MM.1S (cell line): ENCODE data around the gene SSBP3.

ENCODE experiments used
- DNase-seq: peaks from one replicate; pipeline ENCODE4 v3.0.0-alpha.2; 2015
- H2AFZ ChIP-seq: fragments of 300-600 bp; sonication (generic); 2 replicates; pipeline ENCODE4 v1.6.0; 2016; ENCODE audit warnings: antibody characterized with exemption, low read length
- H3F3A ChIP-seq: fragments of 300-600 bp; sonication (generic); 2 replicates; pipeline ENCODE4 v1.6.1; 2016; ENCODE audit warnings: mild to moderate bottlenecking, antibody characterized with exemption, low read length, moderate library complexity, mixed read lengths; ENCODE audit not compliant: insufficient read depth
- H3K27ac ChIP-seq: fragments of 300-600 bp; sonication (generic); 2 replicates; pipeline ENCODE4 v1.5.1; 2016; ENCODE audit warnings: mild to moderate bottlenecking, low read length
- H3K27me3 ChIP-seq: fragments of 300-600 bp; sonication (generic); replicated peaks from 2 replicates; pipeline ENCODE4 v1.6.0; 2016; ENCODE audit warnings: low read length; ENCODE audit not compliant: insufficient read depth
- H3K36me3 ChIP-seq: fragments of 300-600 bp; sonication (generic); replicated peaks from 2 replicates; pipeline ENCODE4 v1.6.1; 2016; ENCODE audit warnings: mild to moderate bottlenecking, low read length, mixed read lengths; ENCODE audit not compliant: insufficient read depth
- H3K4me1 ChIP-seq: fragments of 300-600 bp; sonication (generic); 2 replicates; pipeline ENCODE4 v1.6.1; 2016; ENCODE audit warnings: low read length, mixed read lengths
- H3K4me2 ChIP-seq: fragments of 300-600 bp; sonication (generic); 2 replicates; pipeline ENCODE4 v1.6.0; 2016; ENCODE audit warnings: low read depth, low read length
- H3K4me3 ChIP-seq: fragments of 300-600 bp; sonication (generic); 2 replicates; pipeline ENCODE4 v1.5.1; 2016; ENCODE audit warnings: low read length, mixed read lengths
- H3K79me2 ChIP-seq: fragments of 300-600 bp; sonication (generic); 2 replicates; pipeline ENCODE4 v1.6.1; 2016; ENCODE audit warnings: mixed run types, low read length, mixed read lengths
- H3K9ac ChIP-seq: fragments of 300-600 bp; sonication (generic); 2 replicates; pipeline ENCODE4 v1.6.1; 2016; ENCODE audit warnings: low read length, mixed read lengths
- H3K9me2 ChIP-seq: fragments of 300-600 bp; sonication (generic); replicated peaks from 2 replicates; pipeline ENCODE4 v1.6.1; 2016; ENCODE audit warnings: mild to moderate bottlenecking, low read length, mixed read lengths; ENCODE audit not compliant: insufficient read depth
- H3K9me3 ChIP-seq: fragments of 300-600 bp; sonication (generic); replicated peaks from 2 replicates; pipeline ENCODE4 v1.6.1; 2016; ENCODE audit warnings: mild to moderate bottlenecking, low read length, mixed read lengths; ENCODE audit not compliant: insufficient read depth
- H4K20me1 ChIP-seq: fragments of 300-600 bp; sonication (generic); 2 replicates; pipeline ENCODE4 v1.6.1; 2016; ENCODE audit warnings: mild to moderate bottlenecking, low read length, moderate library complexity, mixed read lengths; ENCODE audit not compliant: insufficient read depth
- EZH2 ChIP-seq: fragments of 300-600 bp; sonication (generic); optimal IDR thresholded peaks from 2 replicates; pipeline ENCODE3; 2017; ENCODE audit warnings: low read depth, mild to moderate bottlenecking, antibody characterized with exemption, low read length, mixed read lengths
- EZH2phosphoT487 ChIP-seq: fragments of 300-600 bp; sonication (generic); IDR thresholded peaks from 2 replicates; pipeline ENCODE4 v1.6.1; 2018; ENCODE audit warnings: antibody characterized with exemption, low read length
- TF ChIP-seq, protein P1 (sequence below): fragments of 300-600 bp; sonication (generic); IDR thresholded peaks from 2 replicates; pipeline ENCODE4 v1.5.1; 2016; ENCODE audit warnings: antibody characterized with exemption, low read length, mixed read lengths

SSBP3 gene

DNA sequence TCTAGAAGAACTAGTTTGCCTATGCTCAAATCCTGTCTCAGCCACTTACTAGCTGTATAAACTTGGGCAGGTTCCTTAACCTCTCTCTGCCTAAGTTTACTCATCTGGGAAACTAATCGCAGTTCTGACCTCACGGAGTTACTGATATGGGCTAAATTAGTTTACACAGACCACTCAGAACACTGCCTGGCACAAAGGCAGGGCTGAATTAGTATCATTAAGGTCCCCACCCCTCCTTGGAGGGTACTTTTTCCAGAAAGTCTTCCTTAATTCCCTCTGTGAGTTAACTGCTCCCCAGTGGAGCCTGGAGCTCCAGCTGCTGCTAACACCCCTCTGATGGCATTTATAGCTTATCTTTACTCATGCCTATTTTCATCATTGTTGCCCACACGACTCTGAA is 40.3 kb downstream of the SSBP3 start:
- DNase-seq = no peak
- TF ChIP-seq EZH2phosphoT487 = no peak
- TF ChIP-seq EZH2 = no peak
- TF ChIP-seq, protein P1, sequence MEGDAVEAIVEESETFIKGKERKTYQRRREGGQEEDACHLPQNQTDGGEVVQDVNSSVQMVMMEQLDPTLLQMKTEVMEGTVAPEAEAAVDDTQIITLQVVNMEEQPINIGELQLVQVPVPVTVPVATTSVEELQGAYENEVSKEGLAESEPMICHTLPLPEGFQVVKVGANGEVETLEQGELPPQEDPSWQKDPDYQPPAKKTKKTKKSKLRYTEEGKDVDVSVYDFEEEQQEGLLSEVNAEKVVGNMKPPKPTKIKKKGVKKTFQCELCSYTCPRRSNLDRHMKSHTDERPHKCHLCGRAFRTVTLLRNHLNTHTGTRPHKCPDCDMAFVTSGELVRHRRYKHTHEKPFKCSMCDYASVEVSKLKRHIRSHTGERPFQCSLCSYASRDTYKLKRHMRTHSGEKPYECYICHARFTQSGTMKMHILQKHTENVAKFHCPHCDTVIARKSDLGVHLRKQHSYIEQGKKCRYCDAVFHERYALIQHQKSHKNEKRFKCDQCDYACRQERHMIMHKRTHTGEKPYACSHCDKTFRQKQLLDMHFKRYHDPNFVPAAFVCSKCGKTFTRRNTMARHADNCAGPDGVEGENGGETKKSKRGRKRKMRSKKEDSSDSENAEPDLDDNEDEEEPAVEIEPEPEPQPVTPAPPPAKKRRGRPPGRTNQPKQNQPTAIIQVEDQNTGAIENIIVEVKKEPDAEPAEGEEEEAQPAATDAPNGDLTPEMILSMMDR = no peak
- Histone ChIP-seq H2AFZ (no peak overlapping the region), H3K4me2 (no peak overlapping the region), H3K9me3 (no peaks in the 10 kb centered on the region), H3K27me3 (no peaks in the 10 kb centered on the region), H4K20me1 (no peaks in the 10 kb centered on the region), H3K27ac (no peak overlapping the region), H3K79me2 (peaks cover 70% of the 10 kb centered on the region), H3K4me3 (no peak overlapping the region), H3F3A (no peaks in the 10 kb centered on the region), H3K36me3 (no peaks in the 10 kb centered on the region), H3K9me2 (no peaks in the 10 kb centered on the region), H3K4me1 (peaks cover 13% of the 10 kb centered on the region), H3K9ac (no peak overlapping the region)

DNA sequence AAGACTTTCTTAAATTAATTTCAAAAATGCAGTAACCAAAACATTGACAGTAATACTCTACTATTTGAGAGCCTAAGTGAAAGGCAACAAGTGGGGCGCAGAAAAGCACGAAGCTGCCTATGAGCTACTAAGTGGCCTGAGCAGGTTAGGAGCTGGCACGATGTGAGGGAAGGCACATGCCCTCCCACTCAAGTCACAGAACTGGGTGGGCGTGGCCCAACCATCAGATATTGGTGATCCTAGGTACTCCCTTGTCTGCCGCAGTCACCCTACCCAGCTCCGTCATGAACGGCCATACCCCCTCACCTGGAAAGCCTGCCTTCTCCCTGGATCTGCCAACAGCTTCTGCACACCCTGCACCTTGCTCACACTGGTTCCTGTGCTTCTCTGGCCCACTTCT is 40.8 kb downstream of the SSBP3 start:
- DNase-seq = no peak
- TF ChIP-seq, protein P1 = no peak
- TF ChIP-seq EZH2phosphoT487 (no peak), EZH2 (no peak)
- peaks cover 13% of the 10 kb centered on the region for H3K4me1 ChIP-seq

DNA sequence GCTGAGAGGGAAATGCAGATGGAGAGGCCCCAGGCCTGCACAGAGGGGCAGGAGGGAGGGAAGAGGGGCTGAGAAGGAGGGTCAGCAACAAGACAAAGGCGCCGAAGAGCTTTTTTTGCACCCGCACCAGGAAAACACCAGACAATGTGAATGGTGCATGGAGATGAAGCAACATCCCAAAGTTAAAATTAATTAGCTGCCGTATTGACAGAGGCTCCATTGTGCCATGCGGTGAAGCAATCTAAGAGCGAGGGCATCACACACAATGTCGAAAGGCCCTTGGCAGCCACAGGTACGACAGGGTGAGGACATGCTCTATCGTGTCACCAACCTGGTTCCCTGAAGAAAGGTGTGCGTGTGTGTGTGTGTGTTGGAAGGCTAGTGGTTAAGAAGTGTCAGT is 41.2 kb downstream of the SSBP3 start:
- Histone ChIP-seq H3K36me3 (no peaks in the 10 kb centered on the region), H3K27ac (no peak overlapping the region), H2AFZ (no peak overlapping the region), H3F3A (no peaks in the 10 kb centered on the region), H3K9me3 (no peaks in the 10 kb centered on the region), H3K9ac (no peak overlapping the region), H3K4me2 (no peak overlapping the region), H3K4me1 (peaks cover 13% of the 10 kb centered on the region), H3K27me3 (no peaks in the 10 kb centered on the region), H3K9me2 (no peaks in the 10 kb centered on the region), H3K79me2 (peaks cover 66% of the 10 kb centered on the region), H4K20me1 (0 out of 2 replicates have a peak, but pooled peaks cover 4% of the 10 kb centered on the region), H3K4me3 (no peak overlapping the region)
- DNase-seq = no peak
- TF ChIP-seq EZH2 (no peak), EZH2phosphoT487 (no peak)
- TF ChIP-seq, protein P1 = no peak

More for the DNA sequence above, 40.8 kb downstream of the SSBP3 start:
- H3K9me2 ChIP-seq = no peaks in the 10 kb centered on the region
- no peak overlapping the region for H3K4me2 ChIP-seq
- H4K20me1 ChIP-seq = no peaks in the 10 kb centered on the region
- no peak overlapping the region for H2AFZ ChIP-seq
- H3K36me3 ChIP-seq = no peaks in the 10 kb centered on the region
- no peak overlapping the region for H3K27ac ChIP-seq
- no peaks in the 10 kb centered on the region for H3F3A ChIP-seq
- peaks cover 68% of the 10 kb centered on the region for H3K79me2 ChIP-seq
- H3K9ac ChIP-seq = no peak overlapping the region
- no peaks in the 10 kb centered on the region for H3K9me3 ChIP-seq
- no peaks in the 10 kb centered on the region for H3K27me3 ChIP-seq
- H3K4me3 ChIP-seq = no peak overlapping the region
